Immature natural killer cell (primary cell): ENCODE measurements around the gene TCERG1. TPM values are rescaled to one million over a fixed set of nuclear protein-coding genes. Genes with fewer than 3 reads are reported as not detected.

ENCODE experiments used
- DNase-seq, 3 donors: peaks; one replicate each; pipeline ENCODE4 v3.0.0; 2022; ENCODE audit warnings: mixed read lengths in 1 of 3
- H3K27ac Mint-ChIP-seq, 6 donors: one replicate each; pipeline ENCODE4 v1.8.0; 2020; ENCODE audit warnings: mixed read lengths in 6 of 6, mild to moderate bottlenecking in 5 of 6, inconsistent platforms in 4 of 6, moderate library complexity in 3 of 6
- H3K27me3 Mint-ChIP-seq, 3 donors: one replicate each; pipeline ENCODE4 v1.8.0; 2020 to 2021; ENCODE audit warnings: low read depth in 3 of 3, mild to moderate bottlenecking in 3 of 3, mixed read lengths in 3 of 3, moderate library complexity in 3 of 3, inconsistent platforms in 1 of 3
- H3K36me3 Mint-ChIP-seq, 3 donors: one replicate each; pipeline ENCODE4 v1.8.0; 2020; ENCODE audit warnings: mixed read lengths in 3 of 3, inconsistent platforms in 2 of 3, mild to moderate bottlenecking in 2 of 3
- H3K4me1 Mint-ChIP-seq, 2 donors: one replicate each; pipeline ENCODE4 v1.8.0; 2020; ENCODE audit warnings: inconsistent platforms in 2 of 2, mild to moderate bottlenecking in 2 of 2, mixed read lengths in 2 of 2, moderate library complexity in 1 of 2
- H3K4me3 Mint-ChIP-seq, 5 donors: one replicate each; pipeline ENCODE4 v1.8.0; 2020; ENCODE audit warnings: mild to moderate bottlenecking in 5 of 5, mixed read lengths in 5 of 5, inconsistent platforms in 3 of 5, moderate library complexity in 3 of 5
- H3K9me3 Mint-ChIP-seq, 6 donors: one replicate each; pipeline ENCODE4 v1.8.0; 2020; ENCODE audit warnings: mild to moderate bottlenecking in 6 of 6, mixed read lengths in 6 of 6, inconsistent platforms in 4 of 6, moderate library complexity in 3 of 6
- polyA plus RNA-seq, 3 donors: library from polyadenylated mRNA; unstranded; fragments of 300-500 nt; fragmentation: Illumina TruSeq; gene quantifications; one replicate each; pipeline ENCODE4 v1.2.3, GENCODE V29; 2021

TCERG1 gene
- polyA plus RNA-seq, 3 donors from 2014 or later, result 14.9 to 45.0 (median 21.2) TPM

- Mint-ChIP-seq H3K27me3 (no peaks in the 10 kb centered on the region), H3K4me3 (no peak overlapping the region), H3K4me1 (no peaks in the 10 kb centered on the region), H3K27ac (peak overlapping the region in 1 of 6 donors; percentile 26), H3K36me3 (peaks cover 5 to 47% (median 36%) of the 10 kb centered on the region in 3 donors), H3K9me3 (no peaks in the 10 kb centered on the region)
- no peak for DNase-seq
These were observed 26.9 kb downstream of the TCERG1 start for GRCh38 chr5:146474065-146474464.

- DNase-seq, result no peak
- Mint-ChIP-seq H3K9me3 (no peaks in the 10 kb centered on the region), H3K27ac (no peak overlapping the region), H3K4me1 (no peaks in the 10 kb centered on the region), H3K27me3 (no peaks in the 10 kb centered on the region), H3K36me3 (peaks cover 9 to 44% (median 36%) of the 10 kb centered on the region in 3 donors), H3K4me3 (no peak overlapping the region)
These were observed 28.2 kb downstream of the TCERG1 start for GRCh38 chr5:146475190-146475780.

- Mint-ChIP-seq H3K27me3 (no peaks in the 10 kb centered on the region), H3K36me3 (peaks cover 11 to 39% (median 34%) of the 10 kb centered on the region in 3 donors), H3K4me3 (no peak overlapping the region), H3K9me3 (no peaks in the 10 kb centered on the region), H3K27ac (peak overlapping the region in 1 of 6 donors; percentile 37), H3K4me1 (no peaks in the 10 kb centered on the region)
- DNase-seq, result no peak
These were observed 28.8 kb downstream of the TCERG1 start for GRCh38 chr5:146475906-146476305.

DNA sequence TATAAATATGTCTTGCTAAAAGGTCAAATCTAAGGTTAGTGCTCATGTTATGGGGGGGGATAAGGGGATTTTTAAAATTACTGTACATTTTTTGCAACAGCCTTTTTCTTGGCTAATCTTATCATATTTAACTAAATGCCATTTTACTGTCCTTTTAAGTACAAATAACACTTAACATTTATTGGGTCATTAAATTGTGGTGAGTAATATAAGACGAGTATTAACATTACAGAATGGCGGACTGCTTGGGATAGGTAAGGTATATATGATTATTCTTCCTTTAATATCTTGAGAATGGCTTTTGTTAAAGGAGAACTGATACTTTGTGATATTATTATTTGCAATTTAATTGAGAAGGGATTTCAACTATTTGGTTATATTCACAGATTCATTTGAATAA lies 35.6 kb downstream of the TCERG1 start:
- no peaks in the 10 kb centered on the region for H3K4me1 Mint-ChIP-seq
- H3K27ac Mint-ChIP-seq, result no peak overlapping the region
- no peak overlapping the region for H3K4me3 Mint-ChIP-seq
- no peak for DNase-seq
- no peaks in the 10 kb centered on the region for H3K9me3 Mint-ChIP-seq
- H3K27me3 Mint-ChIP-seq, result no peaks in the 10 kb centered on the region
- peaks cover 22 to 42% (median 39%) of the 10 kb centered on the region in 3 donors for H3K36me3 Mint-ChIP-seq

DNA sequence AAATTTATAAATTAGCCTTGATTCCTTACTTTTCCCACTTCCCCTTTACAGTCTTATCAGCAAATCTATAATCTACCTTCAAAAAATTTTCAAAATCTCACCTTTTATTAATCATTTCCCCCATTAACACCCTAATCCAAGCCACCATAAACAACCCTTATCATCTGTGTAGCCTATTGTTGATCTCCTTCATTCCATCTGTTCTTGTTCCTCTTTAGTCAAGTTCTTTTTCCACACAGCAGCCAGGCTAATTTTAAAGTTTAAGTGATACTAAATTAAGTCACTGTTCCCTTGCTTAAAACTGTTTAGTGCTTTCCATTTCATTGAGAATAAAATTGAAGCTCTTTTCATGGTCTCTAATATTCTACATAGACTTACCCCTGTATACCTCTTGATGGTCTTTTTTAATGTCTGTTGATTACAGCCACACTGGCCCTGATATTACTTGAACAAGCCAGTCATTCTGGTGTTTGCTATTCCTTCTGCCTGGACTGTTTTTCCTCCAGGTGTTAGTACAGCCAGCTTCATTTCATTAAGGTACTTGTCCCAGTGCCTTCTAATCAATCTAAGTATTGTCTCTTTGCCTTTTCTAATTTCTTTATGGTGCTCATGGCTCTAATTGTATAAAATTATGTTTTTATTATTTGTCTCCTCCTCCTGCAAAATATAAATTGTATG lies 37.7 kb downstream of the TCERG1 start:
- DNase-seq, result no peak
- Mint-ChIP-seq H3K27me3 (no peaks in the 10 kb centered on the region), H3K4me3 (no peak overlapping the region), H3K4me1 (no peaks in the 10 kb centered on the region), H3K27ac (no peak overlapping the region), H3K9me3 (no peaks in the 10 kb centered on the region), H3K36me3 (peaks cover 25 to 52% (median 35%) of the 10 kb centered on the region in 3 donors)

DNA sequence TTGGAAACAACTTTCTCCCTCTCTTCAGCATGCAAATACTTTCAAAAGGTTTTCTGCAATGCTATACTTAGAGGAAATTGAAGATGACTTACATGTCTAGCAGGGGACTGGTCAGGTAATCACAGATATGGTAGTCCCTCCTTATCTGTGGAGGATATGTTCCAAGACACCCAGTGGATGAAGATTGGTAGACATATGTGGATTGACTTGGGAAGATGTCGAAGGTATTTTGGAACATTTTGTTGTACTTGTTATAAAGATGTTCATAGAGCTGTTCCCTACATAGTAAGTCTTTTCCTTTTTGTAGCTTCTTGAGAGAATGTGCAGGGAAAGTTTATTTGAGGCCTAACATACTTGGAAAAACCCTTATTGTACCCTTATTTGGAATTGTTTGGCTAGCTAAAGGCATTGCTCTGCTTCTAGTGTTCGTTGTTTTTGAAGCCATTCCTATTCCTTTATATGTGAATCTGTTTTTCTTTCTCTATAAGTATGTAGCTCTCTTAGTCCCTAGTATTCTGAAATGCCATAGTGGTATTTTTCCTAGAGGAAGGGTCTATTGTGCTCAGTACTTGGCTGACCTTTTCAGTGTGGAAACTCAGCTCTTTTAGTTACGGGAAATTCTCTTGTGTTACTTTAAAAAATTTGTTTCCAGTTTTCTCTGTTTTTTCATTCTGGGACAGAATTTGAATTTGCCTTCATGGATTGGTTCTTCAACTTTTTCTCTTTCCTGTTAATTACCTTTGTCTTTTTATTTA lies 43.1 kb downstream of the TCERG1 start:
- peaks cover 3 to 23% (median 7%) of the 10 kb centered on the region in 3 donors for H3K36me3 Mint-ChIP-seq
- H3K9me3 Mint-ChIP-seq, result no peaks in the 10 kb centered on the region
- H3K4me3 Mint-ChIP-seq, result no peak overlapping the region
- no peaks in the 10 kb centered on the region for H3K4me1 Mint-ChIP-seq
- H3K27ac Mint-ChIP-seq, result no peak overlapping the region
- DNase-seq, result no peak
- peaks cover 0 to 2% (median 0%) of the 10 kb centered on the region in 3 donors for H3K27me3 Mint-ChIP-seq

GRCh38 chr5:146494656-146495055 lies 47.5 kb downstream of the TCERG1 start:
- Mint-ChIP-seq H3K4me1 (no peaks in the 10 kb centered on the region), H3K27me3 (peaks cover 0 to 2% (median 0%) of the 10 kb centered on the region in 3 donors), H3K9me3 (no peaks in the 10 kb centered on the region), H3K4me3 (no peak overlapping the region), H3K27ac (peak overlapping the region in 1 of 6 donors; percentile 16), H3K36me3 (peaks cover 6 to 12% (median 7%) of the 10 kb centered on the region in 3 donors)
- no peak for DNase-seq

GRCh38 chr5:146499680-146500079 lies 52.5 kb downstream of the TCERG1 start:
- no peak overlapping the region for H3K27ac Mint-ChIP-seq
- H3K9me3 Mint-ChIP-seq, result no peaks in the 10 kb centered on the region
- no peaks in the 10 kb centered on the region for H3K4me1 Mint-ChIP-seq
- H3K36me3 Mint-ChIP-seq, result peaks cover 13 to 22% (median 21%) of the 10 kb centered on the region in 3 donors
- no peaks in the 10 kb centered on the region for H3K27me3 Mint-ChIP-seq
- no peak for DNase-seq
- no peak overlapping the region for H3K4me3 Mint-ChIP-seq

- Mint-ChIP-seq H3K4me1 (no peaks in the 10 kb centered on the region), H3K27me3 (peaks cover 0 to 4% (median 0%) of the 10 kb centered on the region in 3 donors), H3K36me3 (peaks cover 40 to 62% (median 46%) of the 10 kb centered on the region in 3 donors), H3K9me3 (no peaks in the 10 kb centered on the region), H3K27ac (peak overlapping the region in 2 of 6 donors; percentile 6 to 24), H3K4me3 (no peak overlapping the region)
- no peak for DNase-seq
These were observed 60.3 kb downstream of the TCERG1 start for GRCh38 chr5:146507428-146507827.

DNA sequence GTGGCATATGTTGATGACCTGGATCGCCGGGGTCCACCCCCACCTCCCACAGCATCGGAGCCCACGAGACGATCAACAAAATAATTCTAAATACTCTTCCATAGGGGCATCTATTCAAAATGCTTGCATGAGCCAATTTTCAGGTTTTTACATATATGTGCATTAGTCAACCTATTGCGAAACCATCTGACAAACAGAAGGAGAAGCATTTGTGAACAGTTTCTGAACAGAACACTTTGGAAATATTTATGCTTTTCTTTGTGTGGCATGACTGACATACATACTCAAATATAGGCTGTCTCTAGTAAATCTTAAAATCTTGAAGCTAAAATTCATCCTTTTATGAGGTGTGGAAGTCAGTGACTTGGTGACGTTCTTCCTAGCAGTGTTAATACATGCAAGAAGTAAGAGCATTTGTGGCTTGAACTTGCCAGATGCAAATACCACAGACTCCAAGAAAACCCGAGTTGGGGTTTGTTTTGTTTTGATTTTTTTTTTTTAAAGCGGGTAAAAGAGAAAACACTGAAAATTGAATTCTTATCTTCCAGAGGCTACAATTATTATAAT lies 63.5 kb downstream of the TCERG1 start:
- DNase-seq, result no peak
- no peaks in the 10 kb centered on the region for H3K4me1 Mint-ChIP-seq
- H3K27ac Mint-ChIP-seq, result no peak overlapping the region
- no peak overlapping the region for H3K4me3 Mint-ChIP-seq
- no peaks in the 10 kb centered on the region for H3K9me3 Mint-ChIP-seq
- H3K27me3 Mint-ChIP-seq, result peaks cover 0 to 4% (median 2%) of the 10 kb centered on the region in 3 donors
- H3K36me3 Mint-ChIP-seq, result peaks cover 27 to 44% (median 30%) of the 10 kb centered on the region in 3 donors

DNA sequence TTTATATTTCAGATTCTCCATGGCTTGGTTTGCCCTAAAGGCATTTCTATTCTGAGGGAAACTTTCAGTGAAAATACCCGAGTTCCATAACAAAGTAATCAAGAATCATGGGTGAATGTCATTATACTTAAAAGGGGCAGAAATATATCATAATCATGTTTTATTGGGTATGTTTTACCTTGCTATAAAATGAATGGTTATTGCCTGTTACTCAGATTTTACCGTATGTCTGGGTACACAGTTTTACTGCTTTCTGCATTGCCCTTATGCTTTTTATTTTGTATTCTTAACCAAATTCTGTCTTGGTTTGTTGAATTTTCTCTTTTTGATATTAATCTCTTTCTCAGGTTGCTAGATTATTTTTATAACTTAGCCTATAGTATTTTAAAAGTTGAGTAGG lies 66.3 kb downstream of the TCERG1 start:
- Mint-ChIP-seq H3K9me3 (no peaks in the 10 kb centered on the region), H3K4me3 (no peak overlapping the region), H3K27ac (peak overlapping the region in 1 of 6 donors; percentile 41), H3K36me3 (peaks cover 18 to 24% (median 18%) of the 10 kb centered on the region in 3 donors), H3K27me3 (peaks cover 0 to 2% (median 2%) of the 10 kb centered on the region in 3 donors), H3K4me1 (no peaks in the 10 kb centered on the region)
- no peak for DNase-seq

GRCh38 chr5:146514575-146514974 lies 67.4 kb downstream of the TCERG1 start:
- Mint-ChIP-seq H3K27ac (no peak overlapping the region), H3K4me1 (peaks cover 3 to 4% of the 10 kb centered on the region in 2 donors), H3K27me3 (peaks cover 1 to 2% (median 2%) of the 10 kb centered on the region in 3 donors), H3K36me3 (peaks cover 12 to 17% (median 13%) of the 10 kb centered on the region in 3 donors), H3K4me3 (no peak overlapping the region), H3K9me3 (no peaks in the 10 kb centered on the region)
- no peak for DNase-seq

DNA sequence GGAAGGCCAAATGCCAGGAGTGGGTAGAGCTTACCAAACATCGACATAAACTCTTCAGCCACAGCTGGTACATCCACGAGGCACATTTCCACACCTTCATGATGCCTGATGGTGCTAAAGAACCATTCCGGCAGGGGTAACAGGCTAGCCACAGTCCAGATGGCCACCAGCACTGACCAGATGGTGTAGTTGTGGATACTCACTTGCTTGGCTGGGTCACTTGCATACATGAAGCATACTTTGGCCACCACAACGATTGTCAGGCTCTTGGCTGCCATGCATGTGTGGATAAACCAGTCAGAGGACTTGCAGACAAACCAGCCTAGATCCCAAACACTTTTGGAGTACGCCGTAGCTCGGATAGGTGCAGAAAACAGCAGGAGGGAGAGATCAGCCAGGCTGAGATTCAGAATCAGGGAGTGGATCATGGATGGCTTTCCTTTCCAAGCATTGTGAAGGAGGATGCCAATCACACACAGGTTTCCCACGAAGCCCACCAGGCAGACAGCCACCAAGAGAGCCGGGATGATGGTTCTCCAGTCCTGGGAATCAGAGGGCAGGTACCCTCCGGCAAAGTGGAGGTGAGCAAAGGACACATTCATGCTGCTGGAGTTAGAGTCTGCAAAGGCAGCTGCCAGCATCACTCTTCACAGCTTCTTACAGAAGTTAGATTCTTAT lies 68.5 kb downstream of the TCERG1 start:
- H3K9me3 Mint-ChIP-seq, result no peaks in the 10 kb centered on the region
- H3K4me3 Mint-ChIP-seq, result no peak overlapping the region
- H3K4me1 Mint-ChIP-seq, result peaks cover 7% of the 10 kb centered on the region in 2 donors
- no peak overlapping the region for H3K27ac Mint-ChIP-seq
- H3K27me3 Mint-ChIP-seq, result peaks cover 0 to 2% (median 2%) of the 10 kb centered on the region in 3 donors
- no peak for DNase-seq
- H3K36me3 Mint-ChIP-seq, result peaks cover 7 to 10% (median 8%) of the 10 kb centered on the region in 3 donors
